Activated CD4-positive, CD25-positive, alpha-beta regulatory T cell treated with anti-CD3 and anti-CD28 coated beads, Interleukin-2, amount 50 U/mL, for 24 hours (primary cell): ENCODE data around the gene LARGE2.

Source experiments
- ATAC-seq, 2 donors: fragments of 150-1000 bp; cut with Tn5 transposase; one replicate each; pipeline ENCODE4 v1.10.0; 2021; ENCODE audit warnings: mild to moderate bottlenecking in 1 of 2, moderate library complexity in 1 of 2

Gene LARGE2

GRCh38 chr11:45968901-45969300, 46.4 kb downstream of the LARGE2 start:
- ATAC-seq, result no peak

GRCh38 chr11:45973601-45974000, 51.1 kb downstream of the LARGE2 start:
- ATAC-seq, result no peak

- no peak for ATAC-seq
These were observed 52.4 kb downstream of the LARGE2 start for GRCh38 chr11:45974806-45975205.
